Activated naive CD8-positive, alpha-beta T cell treated with anti-CD3 and anti-CD28 coated beads, Interleukin-2, amount 10 ng/mL, durations not matched to agents 7 days and 5 days (primary cell): Measurements from ENCODE around the gene CCZ1. TPM values are rescaled to one million over a fixed set of nuclear protein-coding genes. Genes with fewer than 3 reads are reported as not detected.
"Not testable (repeated sequence)": the region's sequence is repeated elsewhere in the genome, so short reads cannot be mapped to it uniquely, and the experiment has no call there.

Source experiments
- ATAC-seq: fragments of 150-1000 bp; cut with Tn5 transposase; one replicate; pipeline ENCODE4 v1.10.0; 2021; ENCODE audit warnings: low read depth, moderate library complexity
- POLR2A ChIA-PET: fragments of 350-600 bp; sonication (Branson Sonifier 250); formaldehyde crosslinking; loops from one replicate; lab custom pipeline; 2021; ENCODE audit warnings: antibody characterized with exemption; lab: Charles Lee
- DNase-seq: peaks from one replicate; pipeline ENCODE4 v3.0.0; 2021
- H3K27ac Mint-ChIP-seq: one replicate; pipeline ENCODE4 v1.8.0; 2022; ENCODE audit warnings: mild to moderate bottlenecking, mixed read lengths
- H3K27me3 Mint-ChIP-seq: one replicate; pipeline ENCODE4 v1.8.0; 2022; ENCODE audit warnings: mild to moderate bottlenecking, moderate library complexity, mixed read lengths
- H3K36me3 Mint-ChIP-seq: one replicate; pipeline ENCODE4 v1.8.0; 2021; ENCODE audit warnings: mild to moderate bottlenecking, mixed read lengths
- H3K4me1 Mint-ChIP-seq: one replicate; pipeline ENCODE4 v1.8.0; 2021; ENCODE audit warnings: mixed read lengths
- H3K4me3 Mint-ChIP-seq: one replicate; pipeline ENCODE4 v1.8.0; 2022; ENCODE audit warnings: mild to moderate bottlenecking, moderate library complexity, mixed read lengths
- H3K9me3 Mint-ChIP-seq: one replicate; pipeline ENCODE4 v1.8.0; 2021; ENCODE audit warnings: mixed read lengths
- total RNA-seq, 2 experiments: library from RNA; stranded (reverse); gene quantifications; one replicate each; pipeline ENCODE4 v1.2.3, GENCODE V29; 2021

The CCZ1 gene
- total RNA-seq: 10 to 100 TPM; 74.2 to 76.1 TPM

DNA sequence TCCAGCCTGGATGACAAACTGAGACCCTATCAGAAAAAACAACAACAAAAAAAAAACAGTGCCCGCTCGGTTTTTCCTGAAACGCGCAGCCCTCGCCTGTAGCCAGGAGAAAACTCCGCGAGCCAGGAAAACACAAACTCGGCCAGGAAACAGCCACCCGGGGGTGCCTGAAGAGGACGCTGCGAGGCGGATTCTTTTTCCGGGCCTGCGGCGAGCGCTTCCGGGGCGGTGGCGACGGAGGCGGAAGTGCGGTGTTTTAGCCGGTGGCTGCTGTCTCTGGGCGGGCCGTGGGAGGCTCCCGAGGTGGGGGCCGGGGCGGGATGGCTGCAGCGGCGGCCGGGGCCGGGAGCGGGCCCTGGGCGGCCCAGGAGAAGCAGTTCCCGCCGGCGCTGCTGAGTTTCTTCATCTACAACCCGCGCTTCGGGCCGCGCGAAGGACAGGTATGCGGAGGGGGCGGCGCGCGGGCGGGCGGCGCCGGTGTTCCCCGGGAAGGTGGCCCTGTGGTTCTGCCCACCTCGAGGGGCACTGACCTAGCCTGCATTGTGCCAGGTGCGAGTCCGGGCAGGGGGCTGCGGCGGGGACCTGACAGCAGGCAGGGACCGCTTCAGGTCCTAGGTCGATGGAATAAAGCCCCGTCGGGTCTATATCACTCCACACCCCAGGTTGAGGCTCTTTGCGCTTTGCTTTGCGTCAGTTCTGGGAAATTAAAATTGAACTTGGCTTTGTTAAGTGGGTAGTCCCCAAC is at the start of gene CCZ1:
CCZ1 (plus strand) TSS at position 254 of the 745 bp plus-strand sequence; CDS start at position 321, 67 bp downstream.
- H3K27me3 Mint-ChIP-seq, POLR2A ChIA-PET, H3K9me3 Mint-ChIP-seq, H3K4me1 Mint-ChIP-seq, H3K36me3 Mint-ChIP-seq: not testable (repeated sequence)
- DNase-seq (peak; percentile 83), ATAC-seq (peak; percentile 92)
- H3K4me3 Mint-ChIP-seq: peak within 1 kb of the TSS; percentile 85
- peak within 1 kb of the TSS; percentile 89 for H3K27ac Mint-ChIP-seq

DNA sequence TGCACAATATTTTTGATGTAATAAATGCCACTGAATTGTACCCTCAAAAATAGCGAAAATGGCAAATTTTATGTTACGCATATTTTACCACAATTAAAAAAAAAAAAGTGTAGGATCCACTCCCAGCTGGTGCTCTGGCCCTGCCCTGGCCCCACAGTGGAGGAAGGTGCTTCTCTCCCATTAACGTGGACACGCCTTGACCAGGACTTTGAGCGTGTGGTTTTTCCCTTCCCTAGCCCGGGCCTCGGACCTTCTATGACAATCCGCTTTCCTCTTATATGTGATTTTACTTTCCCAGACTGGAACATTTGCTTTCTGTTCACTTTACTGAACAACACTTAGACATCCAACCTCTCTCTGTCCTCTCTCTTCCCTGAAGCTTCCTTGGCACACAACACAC is 47.6 kb upstream of the CCZ1 start:
- DNase-seq: no peak
- Mint-ChIP-seq H3K9me3 (no peaks in the 10 kb centered on the region), H3K4me3 (no peak overlapping the region), H3K4me1 (no peaks in the 10 kb centered on the region), H3K27me3 (no peaks in the 10 kb centered on the region), H3K36me3 (no peaks in the 10 kb centered on the region), H3K27ac (no peak overlapping the region)
- POLR2A ChIA-PET: no interaction called here
- no peak for ATAC-seq

DNA sequence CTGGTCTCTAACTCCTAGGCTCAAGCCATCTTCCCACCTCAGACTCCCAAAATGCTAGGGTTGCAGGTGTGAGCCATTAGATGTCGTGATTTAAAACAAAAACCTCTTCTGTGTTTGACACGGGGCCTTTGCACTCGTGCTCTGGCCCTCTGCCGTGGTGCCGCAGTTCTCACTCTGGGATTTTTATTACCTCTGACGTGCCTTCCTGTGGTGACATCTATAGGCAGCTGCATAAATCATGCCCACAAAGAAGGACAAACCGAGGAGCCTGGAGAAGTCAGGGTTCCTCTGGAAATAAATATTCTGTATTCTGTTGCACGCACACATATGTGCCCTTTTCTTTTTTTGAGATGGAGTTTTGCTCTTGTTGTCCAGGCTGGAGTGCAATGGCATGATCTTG is 43.8 kb upstream of the CCZ1 start:
- no peaks in the 10 kb centered on the region for H3K9me3 Mint-ChIP-seq
- no peaks in the 10 kb centered on the region for H3K27me3 Mint-ChIP-seq
- DNase-seq (no peak), ATAC-seq (no peak)
- peaks cover 12% of the 10 kb centered on the region for H3K4me1 Mint-ChIP-seq
- H3K36me3 Mint-ChIP-seq: no peaks in the 10 kb centered on the region
- H3K4me3 Mint-ChIP-seq: no peak overlapping the region
- POLR2A ChIA-PET: no interaction called here
- H3K27ac Mint-ChIP-seq: no peak overlapping the region

DNA sequence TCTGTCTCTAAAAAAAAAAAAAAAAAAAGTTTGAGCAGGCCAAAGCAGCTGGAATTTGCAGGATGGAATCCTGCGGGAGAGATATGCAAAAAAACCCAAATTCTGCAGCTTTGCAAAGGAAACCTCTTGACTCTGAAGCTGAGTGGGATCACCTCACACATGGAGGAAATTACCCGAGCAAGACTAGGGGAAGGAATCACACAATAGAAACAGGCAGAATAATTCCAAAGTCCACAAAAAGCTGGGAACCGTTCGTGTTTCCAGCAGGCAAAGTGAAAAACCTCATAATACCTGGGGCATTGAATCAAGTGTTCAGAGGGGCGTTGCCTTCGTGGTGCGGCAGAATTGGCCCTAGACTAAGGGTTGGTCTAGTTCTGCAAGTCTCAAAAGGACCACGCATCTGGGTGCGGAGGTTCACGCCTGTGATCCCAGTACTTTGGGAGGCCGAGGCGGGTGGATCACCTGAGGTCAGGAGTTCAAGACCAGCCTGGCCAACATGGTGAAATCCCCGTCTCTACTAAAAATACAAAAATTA is 41.4 kb upstream of the CCZ1 start:
- not testable (repeated sequence) for DNase-seq, H3K27me3 Mint-ChIP-seq, H3K27ac Mint-ChIP-seq, H3K9me3 Mint-ChIP-seq, H3K4me3 Mint-ChIP-seq, H3K36me3 Mint-ChIP-seq, ATAC-seq
- peaks cover 12% of the 10 kb centered on the region for H3K4me1 Mint-ChIP-seq
- POLR2A ChIA-PET: interaction anchor here (0.9 kb wide), 1 partner anchor 207 kb away, joined by 3 read pairs; no protein-coding TSS in a partner anchor

DNA sequence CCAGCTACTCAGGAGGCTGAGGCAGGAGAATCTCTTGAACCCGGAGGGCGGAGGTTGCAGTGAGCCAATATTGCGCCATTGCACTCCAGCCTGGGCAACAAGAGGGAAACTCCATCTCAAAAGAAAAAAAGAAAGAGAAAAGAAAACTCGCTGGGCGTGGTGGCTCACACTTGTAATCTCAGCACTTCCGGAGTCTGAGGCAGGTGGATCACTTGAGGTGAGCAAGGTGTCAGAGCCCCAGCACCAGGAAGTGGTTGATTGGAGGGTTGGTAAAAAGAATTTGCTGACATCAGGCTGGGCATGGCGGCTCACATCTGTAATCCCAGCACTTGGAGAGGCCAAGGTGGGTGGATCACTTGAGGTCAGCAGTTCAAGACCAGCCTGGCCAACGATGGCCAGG is 40.0 kb upstream of the CCZ1 start:
- H3K9me3 Mint-ChIP-seq, H3K36me3 Mint-ChIP-seq, DNase-seq, H3K27me3 Mint-ChIP-seq: not testable (repeated sequence)
- POLR2A ChIA-PET: interaction anchor here (0.6 kb wide), 1 partner anchor 140 kb away, joined by 4 read pairs; no protein-coding TSS in a partner anchor
- peak overlapping the region; percentile 60 for H3K27ac Mint-ChIP-seq
- peak overlapping the region; percentile 37 for H3K4me3 Mint-ChIP-seq
- peaks cover 12% of the 10 kb centered on the region for H3K4me1 Mint-ChIP-seq
- ATAC-seq: peak; percentile 48

DNA sequence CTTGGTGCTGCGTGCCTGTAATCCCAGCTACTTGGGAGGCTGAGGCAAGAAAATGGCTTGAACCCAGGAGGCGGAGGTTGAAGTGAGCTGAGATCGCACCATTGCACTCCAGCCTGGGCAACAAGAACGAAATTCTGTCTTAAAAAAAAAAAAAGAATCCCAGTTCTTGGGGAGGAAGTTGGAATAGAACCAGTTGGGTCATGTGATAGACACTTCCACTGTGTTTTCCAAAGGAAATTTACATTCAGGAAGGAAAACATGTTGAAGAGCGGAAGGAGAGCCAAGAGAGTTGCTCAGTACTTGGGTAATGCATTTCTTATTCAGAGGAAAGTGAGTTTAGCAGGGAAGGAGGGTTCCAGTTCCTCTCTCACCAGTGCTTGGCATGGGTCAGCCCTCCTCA is 37.3 kb upstream of the CCZ1 start:
- H3K36me3 Mint-ChIP-seq, H3K27ac Mint-ChIP-seq, DNase-seq, POLR2A ChIA-PET, H3K4me3 Mint-ChIP-seq, H3K9me3 Mint-ChIP-seq, H3K27me3 Mint-ChIP-seq, ATAC-seq: not testable (repeated sequence)
- H3K4me1 Mint-ChIP-seq: peaks cover 12% of the 10 kb centered on the region

DNA sequence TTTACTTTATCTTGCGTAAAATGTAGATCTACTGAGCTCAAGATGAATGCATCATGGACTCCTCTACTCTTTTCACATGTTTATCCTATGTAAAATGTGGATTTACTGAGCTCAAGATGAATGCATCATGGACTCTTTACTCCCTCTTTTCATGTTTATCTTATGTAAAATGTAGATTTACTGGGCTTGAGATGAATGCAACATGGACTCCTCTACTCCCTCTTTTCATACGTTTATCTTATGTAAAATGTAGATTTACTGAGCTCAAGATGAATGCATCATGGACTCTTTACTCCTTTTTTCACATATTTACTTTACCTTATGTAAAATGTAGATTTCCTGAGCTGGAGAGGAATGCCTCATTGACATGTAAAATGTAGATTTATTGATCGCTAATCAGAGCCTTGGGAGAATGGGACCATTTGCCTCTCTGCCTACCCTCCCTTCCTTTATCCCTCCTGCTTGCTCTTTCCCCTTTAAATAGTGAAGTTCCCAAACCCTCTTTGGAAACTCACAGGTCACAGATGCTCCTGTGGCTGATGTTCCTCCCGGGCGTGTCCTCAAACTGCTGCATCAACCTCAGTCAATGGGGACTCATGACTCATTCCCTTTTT is 35.7 kb upstream of the CCZ1 start:
- DNase-seq, H3K4me1 Mint-ChIP-seq, H3K27me3 Mint-ChIP-seq, H3K9me3 Mint-ChIP-seq, ATAC-seq, POLR2A ChIA-PET, H3K4me3 Mint-ChIP-seq, H3K27ac Mint-ChIP-seq, H3K36me3 Mint-ChIP-seq: not testable (repeated sequence)

DNA sequence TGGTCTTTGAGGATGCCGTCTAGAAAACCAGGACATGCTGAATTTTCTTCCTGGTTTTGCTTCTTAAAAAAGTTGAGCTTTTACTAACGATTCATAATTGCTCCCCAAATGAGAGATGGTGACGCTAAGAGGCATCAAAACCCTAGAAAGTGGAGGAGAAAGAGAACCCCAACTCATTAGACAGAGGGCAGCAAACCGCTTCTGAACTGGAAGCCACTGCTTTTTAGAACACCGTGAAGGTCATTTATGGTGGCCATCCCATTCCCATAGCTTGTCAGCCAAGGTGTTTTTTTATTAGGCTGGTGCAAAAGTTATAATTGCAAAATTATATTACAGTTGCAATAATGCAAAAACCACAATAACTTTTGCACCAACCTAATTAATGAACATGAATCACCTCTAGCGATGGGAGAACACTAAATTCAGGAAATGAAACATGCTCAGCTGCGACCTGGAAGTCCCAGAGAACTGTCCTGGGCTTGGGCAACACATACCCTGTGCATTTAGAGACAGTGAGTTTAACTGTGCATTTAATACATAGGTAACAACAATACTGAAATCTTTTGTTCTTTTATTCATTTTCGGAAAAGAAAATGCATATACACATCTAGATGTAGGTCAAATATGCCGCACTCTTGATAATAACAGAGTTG is 33.1 kb upstream of the CCZ1 start:
- H3K27ac Mint-ChIP-seq, H3K36me3 Mint-ChIP-seq, ATAC-seq, H3K4me1 Mint-ChIP-seq, POLR2A ChIA-PET, H3K4me3 Mint-ChIP-seq, H3K27me3 Mint-ChIP-seq, H3K9me3 Mint-ChIP-seq, DNase-seq: not testable (repeated sequence)

DNA sequence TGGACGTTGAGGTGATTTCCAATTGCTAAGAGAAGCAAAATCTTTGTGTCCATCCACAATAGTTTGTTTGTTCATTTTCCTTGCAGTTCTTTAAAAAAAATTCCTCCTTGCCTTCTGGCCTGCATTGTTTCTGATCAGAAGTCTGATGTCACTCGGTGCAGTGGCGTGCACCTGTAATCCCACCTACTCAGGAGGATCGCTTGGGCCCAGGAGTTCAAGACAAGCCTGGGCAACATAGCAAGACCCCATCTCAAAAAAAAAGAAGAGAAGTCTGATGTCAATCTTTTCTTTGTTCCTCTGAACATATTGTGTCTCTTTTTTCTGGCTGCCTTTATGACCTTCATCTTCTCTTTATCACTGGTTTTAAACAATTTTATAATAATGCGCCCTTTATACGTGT is 31.5 kb upstream of the CCZ1 start:
- Mint-ChIP-seq H3K36me3 (no peaks in the 10 kb centered on the region), H3K4me3 (no peak overlapping the region), H3K4me1 (no peaks in the 10 kb centered on the region), H3K27ac (no peak overlapping the region), H3K9me3 (no peaks in the 10 kb centered on the region), H3K27me3 (no peaks in the 10 kb centered on the region)
- POLR2A ChIA-PET: no interaction called here
- ATAC-seq (no peak), DNase-seq (no peak)

DNA sequence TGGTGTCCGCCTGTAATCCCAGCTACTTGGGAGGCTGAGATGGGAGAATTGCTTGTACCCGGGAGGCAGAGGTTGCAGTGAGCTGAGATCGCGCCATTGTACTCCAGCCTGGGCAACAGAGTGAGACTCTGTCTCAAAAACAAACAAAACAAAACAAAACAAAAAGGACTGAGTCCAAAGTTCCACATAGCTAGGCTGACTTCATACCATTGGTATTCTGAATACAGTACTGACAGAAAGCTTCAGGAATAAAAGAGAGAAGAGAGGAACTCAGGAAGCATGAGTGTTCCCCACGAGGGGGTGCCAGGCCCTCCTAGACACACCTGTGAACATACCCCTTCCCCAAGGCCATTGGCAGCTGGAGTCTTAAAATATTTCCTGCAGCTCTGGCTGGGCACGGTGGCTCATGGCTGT is 29.6 kb upstream of the CCZ1 start:
- POLR2A ChIA-PET, H3K9me3 Mint-ChIP-seq, ATAC-seq, H3K4me3 Mint-ChIP-seq, H3K27me3 Mint-ChIP-seq, H3K27ac Mint-ChIP-seq, H3K4me1 Mint-ChIP-seq, DNase-seq, H3K36me3 Mint-ChIP-seq: not testable (repeated sequence)

DNA sequence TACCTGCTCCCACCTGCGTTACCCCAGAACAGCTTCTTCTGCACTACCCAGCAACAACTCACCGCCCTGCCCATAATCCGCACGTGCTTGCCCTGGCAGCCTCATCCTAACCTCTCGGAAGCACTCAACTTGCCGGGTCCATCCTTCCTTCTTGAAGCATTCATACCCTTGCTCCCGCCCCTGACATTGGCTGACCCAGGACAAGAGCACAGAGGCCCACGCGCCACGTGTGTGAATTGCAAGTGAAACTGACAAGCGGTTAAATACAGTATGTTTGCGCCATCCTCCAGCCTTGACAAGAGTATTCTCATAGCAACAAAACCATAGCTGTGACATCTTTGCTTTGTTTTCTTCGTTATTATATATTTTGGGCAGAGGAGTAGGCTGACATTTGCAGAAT is 28.8 kb upstream of the CCZ1 start:
- Mint-ChIP-seq H3K4me3 (no peak overlapping the region), H3K27ac (no peak overlapping the region), H3K4me1 (no peaks in the 10 kb centered on the region), H3K9me3 (no peaks in the 10 kb centered on the region), H3K36me3 (no peaks in the 10 kb centered on the region), H3K27me3 (no peaks in the 10 kb centered on the region)
- DNase-seq (no peak), ATAC-seq (no peak)
- POLR2A ChIA-PET: no interaction called here

DNA sequence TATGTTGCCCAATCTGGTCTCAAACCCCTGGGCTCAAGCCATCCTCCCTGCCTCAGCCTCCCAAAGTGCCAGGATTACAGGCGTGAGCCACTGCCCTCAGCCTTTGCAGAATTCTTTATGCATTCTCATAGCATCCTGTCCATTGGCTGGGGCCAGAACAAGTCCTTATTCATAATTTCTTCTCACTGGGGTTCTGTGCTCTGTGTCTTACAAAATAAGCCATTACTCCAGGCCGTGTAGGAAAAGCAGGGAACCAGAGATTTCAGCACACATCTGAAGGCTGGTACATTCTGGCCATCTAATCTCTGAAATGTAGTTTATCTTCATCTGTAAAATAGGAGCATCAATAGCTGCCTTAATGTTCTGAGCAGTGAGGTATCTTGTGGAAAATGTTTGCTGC is 28.2 kb upstream of the CCZ1 start:
- no peaks in the 10 kb centered on the region for H3K9me3 Mint-ChIP-seq
- no peaks in the 10 kb centered on the region for H3K36me3 Mint-ChIP-seq
- no peaks in the 10 kb centered on the region for H3K27me3 Mint-ChIP-seq
- H3K4me3 Mint-ChIP-seq: no peak overlapping the region
- ATAC-seq (no peak), DNase-seq (no peak)
- no peak overlapping the region for H3K27ac Mint-ChIP-seq
- POLR2A ChIA-PET: no interaction called here
- H3K4me1 Mint-ChIP-seq: no peaks in the 10 kb centered on the region

DNA sequence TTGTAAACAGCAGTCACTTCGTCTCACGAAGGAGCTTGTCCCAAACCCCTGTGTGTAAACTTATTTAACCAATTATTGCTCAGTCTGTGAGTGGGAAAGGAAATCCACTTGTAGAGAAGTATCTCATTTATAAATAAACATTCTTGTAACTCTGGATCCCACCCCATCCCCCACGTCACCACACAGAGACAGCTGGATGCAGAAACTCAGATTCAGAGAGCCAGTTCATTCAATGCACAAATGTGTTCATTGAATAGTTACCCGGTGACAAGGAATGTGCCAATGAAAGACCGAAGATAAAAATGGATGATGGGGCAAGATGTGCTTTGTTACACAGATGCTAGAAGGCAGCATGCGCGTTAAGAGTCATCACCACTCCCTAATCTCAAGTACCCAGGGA is 26.2 kb upstream of the CCZ1 start:
- H3K9me3 Mint-ChIP-seq: no peaks in the 10 kb centered on the region
- no peaks in the 10 kb centered on the region for H3K27me3 Mint-ChIP-seq
- DNase-seq: no peak
- H3K36me3 Mint-ChIP-seq: no peaks in the 10 kb centered on the region
- no peak overlapping the region for H3K4me3 Mint-ChIP-seq
- POLR2A ChIA-PET: no interaction called here
- ATAC-seq: no peak
- H3K4me1 Mint-ChIP-seq: no peaks in the 10 kb centered on the region
- H3K27ac Mint-ChIP-seq: no peak overlapping the region
